Trophoblast cell (in vitro differentiated cells and primary cell): ENCODE data around the gene ARL8B.
A peak's percentile ranks its signal among the peaks of the same experiment; 100 is the strongest.

Source experiments
- DNase-seq, 2 donors: peaks; one replicate each; pipeline ENCODE4 v3.0.0-alpha.2; 2016
- H2AFZ ChIP-seq: 2 replicates; pipeline ENCODE4 v1.6.1; 2013; ENCODE audit warnings: low read length, moderate library complexity, mild to moderate bottlenecking; ENCODE audit not compliant: insufficient read depth, poor library complexity
- H2AK5ac ChIP-seq: 2 replicates; pipeline ENCODE4 v1.6.1; 2013; ENCODE audit warnings: mild to moderate bottlenecking, low read length
- H2BK120ac ChIP-seq: 2 replicates; pipeline ENCODE4 v1.6.1; 2013; ENCODE audit warnings: low read length, mild to moderate bottlenecking, moderate library complexity; ENCODE audit not compliant: insufficient read depth, poor library complexity
- H2BK12ac ChIP-seq: 2 replicates; pipeline ENCODE4 v1.6.1; 2013; ENCODE audit warnings: mild to moderate bottlenecking, low read length, moderate library complexity
- H2BK5ac ChIP-seq: 2 replicates; pipeline ENCODE4 v1.6.1; 2013; ENCODE audit warnings: low read length, low read depth, moderate library complexity, mild to moderate bottlenecking; ENCODE audit not compliant: poor library complexity
- H3K14ac ChIP-seq: 2 replicates; pipeline ENCODE4 v1.6.1; 2013; ENCODE audit warnings: mild to moderate bottlenecking, low read length
- H3K18ac ChIP-seq: 2 replicates; pipeline ENCODE4 v1.6.1; 2013; ENCODE audit warnings: mild to moderate bottlenecking, low read length
- H3K23ac ChIP-seq: 2 replicates; pipeline ENCODE4 v1.6.1; 2013; ENCODE audit warnings: low read length
- H3K27ac ChIP-seq: 2 replicates; pipeline ENCODE4 v1.5.1; 2013; ENCODE audit warnings: low read depth, mild to moderate bottlenecking, inconsistent platforms, low read length, moderate library complexity
- H3K27me3 ChIP-seq: 2 replicates; pipeline ENCODE4 v1.6.1; 2013; ENCODE audit warnings: inconsistent platforms, mild to moderate bottlenecking, low read length, moderate library complexity; ENCODE audit not compliant: insufficient read depth
- H3K36me3 ChIP-seq, 2 experiments: 1 replicate in 1 of 2; 2 replicates in 1 of 2; pipeline ENCODE4 v1.6.1; 2013; ENCODE audit warnings: low read length in 2 of 2, mild to moderate bottlenecking in 2 of 2, moderate library complexity in 1 of 2; ENCODE audit not compliant: insufficient read depth in 2 of 2, control insufficient read depth in 1 of 2
- H3K4ac ChIP-seq: 2 replicates; pipeline ENCODE4 v1.6.1; 2013; ENCODE audit warnings: low read depth, mild to moderate bottlenecking, low read length, moderate library complexity
- H3K4me1 ChIP-seq, 2 experiments: 1 replicate in 1 of 2; 2 replicates in 1 of 2; pipeline ENCODE4 v1.6.1; 2013; ENCODE audit warnings: low read length in 2 of 2, mild to moderate bottlenecking in 2 of 2, moderate library complexity in 1 of 2; ENCODE audit not compliant: insufficient read depth in 2 of 2, control insufficient read depth in 1 of 2
- H3K4me2 ChIP-seq: 2 replicates; pipeline ENCODE4 v1.6.1; 2013; ENCODE audit warnings: inconsistent platforms, mild to moderate bottlenecking, low read length, moderate library complexity
- H3K4me3 ChIP-seq: 2 replicates; pipeline ENCODE4 v1.5.1; 2013; ENCODE audit warnings: mild to moderate bottlenecking, low read depth, low read length, inconsistent platforms
- H3K79me1 ChIP-seq: one replicate; pipeline ENCODE4 v1.6.1; 2013; ENCODE audit warnings: low read length
- H3K79me2 ChIP-seq: 2 replicates; pipeline ENCODE4 v1.6.1; 2013; ENCODE audit warnings: low read length, mild to moderate bottlenecking; ENCODE audit not compliant: control insufficient read depth, insufficient read depth, poor library complexity
- H3K9ac ChIP-seq: 2 replicates; pipeline ENCODE4 v1.6.1; 2013; ENCODE audit warnings: mild to moderate bottlenecking, low read length
- H3K9me3 ChIP-seq: 2 replicates; pipeline ENCODE4 v1.6.1; 2013; ENCODE audit warnings: low read depth, mild to moderate bottlenecking, control low read depth, inconsistent platforms, low read length; ENCODE audit not compliant: insufficient read depth
- H4K12ac ChIP-seq: 2 replicates; pipeline ENCODE4 v1.6.1; 2013; ENCODE audit warnings: low read depth, mild to moderate bottlenecking, low read length, moderate library complexity
- H4K8ac ChIP-seq: 2 replicates; pipeline ENCODE4 v1.6.1; 2013; ENCODE audit warnings: low read depth, mild to moderate bottlenecking, low read length, moderate library complexity
- H4K91ac ChIP-seq: one replicate; pipeline ENCODE4 v1.6.1; 2013; ENCODE audit warnings: low read depth, mild to moderate bottlenecking, low read length, moderate library complexity
- WGBS: extraction: QIAGEN DNeasy Blood & Tissue Kit; methylation state at CpG from one replicate; pipeline ENCODE4 v1.1.7; 2013; ENCODE audit warnings: missing lambda C conversion rate; ENCODE audit not compliant: insufficient read length, insufficient coverage; ENCODE audit errors: extremely low coverage; 5-methylcytosine and 5-hydroxymethylcytosine counted together

The ARL8B gene

DNA sequence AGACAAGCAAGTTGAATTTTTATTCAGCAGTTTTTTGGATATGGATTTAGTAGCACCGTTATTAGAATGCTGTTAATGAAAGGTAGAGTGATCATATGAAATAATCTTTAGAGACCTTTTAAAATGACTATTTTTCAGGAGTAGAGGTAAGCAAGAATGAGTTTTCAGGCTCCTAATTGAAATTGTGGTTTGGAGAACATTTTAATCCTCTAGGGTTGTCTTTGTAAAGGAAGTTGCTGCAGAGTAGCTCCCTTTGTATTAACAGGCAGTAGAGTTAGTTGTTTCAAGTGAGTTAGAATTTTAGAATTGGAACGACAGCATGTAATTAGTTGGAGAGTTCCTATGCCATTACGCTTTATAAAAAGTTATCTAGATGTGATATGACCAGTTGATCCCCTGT is 38.2 kb downstream of the ARL8B start:
- H2BK120ac ChIP-seq, result no peak overlapping the region
- H3K27ac ChIP-seq, result no peak overlapping the region
- no peaks in the 10 kb centered on the region for H3K27me3 ChIP-seq
- no CpG with 5 or more reads among the region's 3 CpGs for WGBS
- no peaks in the 10 kb centered on the region for H3K36me3 ChIP-seq
- H4K91ac ChIP-seq, result no peak overlapping the region
- H3K9me3 ChIP-seq, result no peaks in the 10 kb centered on the region
- H3K9ac ChIP-seq, result no peak overlapping the region
- H3K4me1 ChIP-seq, result peaks cover 7 to 9% of the 10 kb centered on the region in 2 experiments
- H3K23ac ChIP-seq, result no peak overlapping the region
- H3K4me2 ChIP-seq, result no peak overlapping the region
- no peak overlapping the region for H3K18ac ChIP-seq
- H2AK5ac ChIP-seq, result no peak overlapping the region
- no peak overlapping the region for H3K4me3 ChIP-seq
- H2AFZ ChIP-seq, result no peak overlapping the region
- DNase-seq, result no peak
- H4K8ac ChIP-seq, result no peak overlapping the region
- H3K4ac ChIP-seq, result no peak overlapping the region
- H2BK5ac ChIP-seq, result no peak overlapping the region
- no peak overlapping the region for H3K14ac ChIP-seq
- H4K12ac ChIP-seq, result no peak overlapping the region
- H3K79me1 ChIP-seq, result peaks cover 2% of the 10 kb centered on the region
- no peak overlapping the region for H2BK12ac ChIP-seq
- H3K79me2 ChIP-seq, result peaks cover 8% of the 10 kb centered on the region

DNA sequence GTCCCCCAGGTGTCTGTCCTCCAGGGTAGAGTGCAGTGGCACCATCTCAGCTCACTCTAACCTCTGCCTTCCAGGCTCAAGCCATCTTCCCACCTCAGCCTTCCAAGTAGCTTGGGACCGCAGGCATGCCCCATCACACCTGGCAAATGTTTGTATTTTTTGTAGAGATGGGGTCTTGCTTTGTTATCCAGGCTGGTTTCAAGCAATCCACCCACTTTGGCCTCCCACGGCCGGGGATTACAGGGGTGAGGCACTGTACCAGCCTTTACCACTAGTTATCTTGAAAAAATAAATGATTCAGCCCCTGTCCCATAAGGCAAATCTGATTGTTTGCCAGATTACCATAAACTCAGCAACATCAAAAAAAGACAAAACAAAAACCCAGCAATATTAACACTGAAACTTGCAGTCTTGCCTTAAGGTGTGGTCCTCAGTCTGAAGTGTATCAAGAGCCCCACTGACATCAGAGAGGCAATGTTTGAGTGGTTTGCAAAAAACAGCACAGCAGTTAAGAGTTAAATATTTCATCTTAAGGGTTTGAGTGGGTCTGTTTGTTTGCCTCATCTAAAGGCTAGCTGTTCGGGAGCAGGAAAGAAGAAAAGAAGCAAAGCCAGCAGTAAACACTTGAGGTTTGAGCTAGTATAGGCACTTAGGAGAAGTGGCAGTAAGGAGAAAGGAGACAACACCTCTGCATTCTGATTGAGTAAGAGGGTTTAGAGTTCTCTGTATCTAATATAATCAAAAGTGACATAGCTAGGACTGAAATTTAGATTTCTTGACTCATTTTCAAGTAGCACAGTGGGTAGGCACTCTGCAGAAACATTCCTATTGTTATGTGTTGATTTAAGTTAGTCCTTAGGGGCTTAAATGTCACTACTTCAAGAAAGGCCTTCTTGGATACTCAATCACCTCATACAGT is 39.1 kb downstream of the ARL8B start:
- no peak overlapping the region for H2BK120ac ChIP-seq
- no peak overlapping the region for H3K18ac ChIP-seq
- H3K79me2 ChIP-seq, result peaks cover 8% of the 10 kb centered on the region
- H3K9me3 ChIP-seq, result no peaks in the 10 kb centered on the region
- H3K9ac ChIP-seq, result no peak overlapping the region
- H3K27me3 ChIP-seq, result no peaks in the 10 kb centered on the region
- peaks cover 7 to 9% of the 10 kb centered on the region in 2 experiments for H3K4me1 ChIP-seq
- no peak overlapping the region for H3K27ac ChIP-seq
- H2AFZ ChIP-seq, result peak overlapping the region; percentile 52
- no peak overlapping the region for H3K23ac ChIP-seq
- no peak overlapping the region for H3K4me3 ChIP-seq
- H3K79me1 ChIP-seq, result peaks cover 2% of the 10 kb centered on the region
- no peak overlapping the region for H3K4me2 ChIP-seq
- H4K8ac ChIP-seq, result peak overlapping the region; percentile 72
- no peaks in the 10 kb centered on the region for H3K36me3 ChIP-seq
- H3K4ac ChIP-seq, result peak overlapping the region; percentile 65
- peak; percentile 14 to 59 for DNase-seq
- no peak overlapping the region for H2AK5ac ChIP-seq
- no peak overlapping the region for H2BK12ac ChIP-seq
- WGBS, result no CpG with 5 or more reads among the region's 4 CpGs
- no peak overlapping the region for H4K12ac ChIP-seq
- H3K14ac ChIP-seq, result no peak overlapping the region
- H4K91ac ChIP-seq, result no peak overlapping the region
- peak overlapping the region; percentile 69 for H2BK5ac ChIP-seq

DNA sequence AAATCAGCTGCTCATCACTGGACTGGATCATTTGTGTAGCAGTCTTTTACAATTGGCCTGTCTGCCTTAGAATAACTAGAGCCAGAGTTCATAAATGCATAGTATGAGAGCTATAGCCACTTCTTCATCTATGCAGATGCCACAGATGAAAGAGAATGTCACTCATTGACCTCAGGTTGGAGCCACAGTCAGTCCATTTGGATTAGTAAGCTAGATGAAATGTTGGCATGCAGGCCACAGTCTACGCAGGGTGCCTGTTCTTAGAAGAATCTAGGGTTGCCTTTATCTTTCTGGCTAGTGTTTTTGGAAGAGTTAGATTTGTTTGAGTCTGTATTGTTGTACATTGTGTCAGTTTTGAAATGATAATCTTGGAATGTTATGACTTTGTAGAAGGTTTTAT is 40.0 kb downstream of the ARL8B start:
- H3K18ac ChIP-seq, result no peak overlapping the region
- H2BK5ac ChIP-seq, result no peak overlapping the region
- no peak overlapping the region for H4K91ac ChIP-seq
- H3K9me3 ChIP-seq, result no peaks in the 10 kb centered on the region
- H3K36me3 ChIP-seq, result no peaks in the 10 kb centered on the region
- no peak overlapping the region for H3K14ac ChIP-seq
- H3K79me2 ChIP-seq, result peaks cover 8% of the 10 kb centered on the region
- H3K9ac ChIP-seq, result no peak overlapping the region
- no peak overlapping the region for H3K4me2 ChIP-seq
- no peak overlapping the region for H2BK120ac ChIP-seq
- peaks cover 2% of the 10 kb centered on the region for H3K79me1 ChIP-seq
- DNase-seq, result peak; percentile 84 to 92
- H3K4me1 ChIP-seq, result peaks cover 7 to 9% of the 10 kb centered on the region in 2 experiments
- no peak overlapping the region for H3K27ac ChIP-seq
- no peak overlapping the region for H2AK5ac ChIP-seq
- no peak overlapping the region for H4K8ac ChIP-seq
- no peaks in the 10 kb centered on the region for H3K27me3 ChIP-seq
- H2BK12ac ChIP-seq, result no peak overlapping the region
- no peak overlapping the region for H3K23ac ChIP-seq
- no CpG with 5 or more reads among the region's 1 CpG for WGBS
- H3K4ac ChIP-seq, result no peak overlapping the region
- H4K12ac ChIP-seq, result no peak overlapping the region
- no peak overlapping the region for H3K4me3 ChIP-seq
- H2AFZ ChIP-seq, result no peak overlapping the region

DNA sequence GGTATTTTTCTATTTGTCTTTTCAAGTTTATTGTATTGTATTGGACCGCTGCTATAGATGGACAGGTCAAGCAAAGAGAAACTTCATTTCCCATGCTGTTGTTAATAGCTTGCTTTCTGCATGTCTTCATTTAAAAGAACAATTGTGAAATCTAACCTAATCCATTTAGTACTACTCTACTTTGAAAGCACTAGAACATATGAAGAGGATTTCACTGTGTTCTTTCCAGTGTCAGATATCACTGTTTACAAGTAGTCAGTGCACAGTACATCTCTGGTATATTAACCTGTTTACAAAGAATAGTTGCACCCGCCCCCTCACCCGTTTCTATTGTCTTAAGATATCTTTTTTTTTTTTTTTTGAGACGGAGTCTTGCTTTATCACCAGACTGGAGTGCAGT is 43.6 kb downstream of the ARL8B start:
- Histone ChIP-seq H4K8ac (no peak overlapping the region), H3K4ac (no peak overlapping the region), H2BK12ac (no peak overlapping the region), H3K14ac (no peak overlapping the region), H3K27ac (no peak overlapping the region), H3K4me2 (no peak overlapping the region), H3K79me1 (peaks cover 2% of the 10 kb centered on the region), H3K9ac (no peak overlapping the region), H4K91ac (no peak overlapping the region), H3K27me3 (no peaks in the 10 kb centered on the region), H3K9me3 (no peaks in the 10 kb centered on the region), H4K12ac (no peak overlapping the region), H2AK5ac (no peak overlapping the region), H2AFZ (no peak overlapping the region), H2BK120ac (no peak overlapping the region), H2BK5ac (no peak overlapping the region), H3K36me3 (peaks cover 0 to 1% of the 10 kb centered on the region in 2 experiments), H3K4me1 (peaks cover 6 to 9% of the 10 kb centered on the region in 2 experiments), H3K18ac (no peak overlapping the region), H3K4me3 (no peak overlapping the region), H3K23ac (no peak overlapping the region), H3K79me2 (peaks cover 8% of the 10 kb centered on the region)
- WGBS, result no CpG with 5 or more reads among the region's 4 CpGs
- DNase-seq, result no peak
